ENCODE data around the gene GRID2. TPM values are rescaled to one million over a fixed set of nuclear protein-coding genes. Genes with fewer than 3 reads are reported as not detected.

The GRID2 gene
- total RNA-seq, 1 experiment from 2014 or later = not detected

DNA sequence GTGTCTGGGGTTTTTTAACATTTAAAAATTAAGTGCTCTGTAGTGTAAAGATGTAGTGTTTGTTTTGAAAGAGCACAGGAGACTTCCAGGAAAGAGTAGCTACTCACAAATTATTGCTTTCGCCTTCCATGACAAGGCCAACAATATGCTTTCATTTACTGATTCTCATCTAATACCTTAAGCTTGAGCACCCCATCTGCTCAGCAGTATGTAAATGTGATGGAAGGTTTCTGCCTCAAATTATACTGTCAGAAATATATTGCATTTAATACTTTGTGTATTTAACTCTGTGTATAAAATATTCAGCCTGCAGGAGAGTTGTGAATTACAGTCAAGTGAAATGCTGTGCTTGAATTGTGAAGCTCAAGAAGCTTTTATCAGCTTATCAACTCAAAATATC, 1228.5 kb downstream of the GRID2 start:
- H3K4me1 Mint-ChIP-seq (ENCODE audit: insufficient read depth, unreplicated experiment) = no peaks in the 10 kb centered on the region

DNA sequence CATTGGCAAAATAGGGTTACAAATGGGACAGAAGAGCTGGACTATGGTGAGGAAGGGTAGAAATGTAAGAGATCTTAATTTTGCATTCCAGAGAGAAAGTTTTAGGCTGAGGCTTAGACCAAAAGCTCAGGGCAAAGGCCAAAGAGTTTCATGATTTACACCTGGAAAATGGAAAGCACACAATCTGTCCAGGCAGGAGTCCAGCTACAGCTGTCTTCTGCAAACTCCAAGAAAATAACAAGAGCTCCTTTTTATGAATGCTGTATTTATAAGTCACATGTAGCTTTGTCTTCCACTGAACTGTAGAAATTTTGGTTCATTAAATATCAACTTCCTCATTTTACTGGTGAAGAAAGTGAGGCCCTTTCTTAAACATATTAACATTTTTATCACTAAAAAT, 1236.8 kb downstream of the GRID2 start:
- intact Hi-C loops (cut with micrococcal nuclease) = no loop called here
- POLR2A ChIA-PET = interaction anchor here (0.7 kb wide), 1 partner anchor 142 kb away, joined by 4 read pairs; no protein-coding TSS in a partner anchor
- H3K27ac Mint-ChIP-seq (ENCODE audit: low read depth, unreplicated experiment) = no peak overlapping the region
- peaks cover 6% of the 10 kb centered on the region for H3K4me1 Mint-ChIP-seq (ENCODE audit: insufficient read depth, unreplicated experiment)
- H3K36me3 Mint-ChIP-seq (ENCODE audit: insufficient read depth, unreplicated experiment) = no peaks in the 10 kb centered on the region
- TF ChIP-seq, protein P1, sequence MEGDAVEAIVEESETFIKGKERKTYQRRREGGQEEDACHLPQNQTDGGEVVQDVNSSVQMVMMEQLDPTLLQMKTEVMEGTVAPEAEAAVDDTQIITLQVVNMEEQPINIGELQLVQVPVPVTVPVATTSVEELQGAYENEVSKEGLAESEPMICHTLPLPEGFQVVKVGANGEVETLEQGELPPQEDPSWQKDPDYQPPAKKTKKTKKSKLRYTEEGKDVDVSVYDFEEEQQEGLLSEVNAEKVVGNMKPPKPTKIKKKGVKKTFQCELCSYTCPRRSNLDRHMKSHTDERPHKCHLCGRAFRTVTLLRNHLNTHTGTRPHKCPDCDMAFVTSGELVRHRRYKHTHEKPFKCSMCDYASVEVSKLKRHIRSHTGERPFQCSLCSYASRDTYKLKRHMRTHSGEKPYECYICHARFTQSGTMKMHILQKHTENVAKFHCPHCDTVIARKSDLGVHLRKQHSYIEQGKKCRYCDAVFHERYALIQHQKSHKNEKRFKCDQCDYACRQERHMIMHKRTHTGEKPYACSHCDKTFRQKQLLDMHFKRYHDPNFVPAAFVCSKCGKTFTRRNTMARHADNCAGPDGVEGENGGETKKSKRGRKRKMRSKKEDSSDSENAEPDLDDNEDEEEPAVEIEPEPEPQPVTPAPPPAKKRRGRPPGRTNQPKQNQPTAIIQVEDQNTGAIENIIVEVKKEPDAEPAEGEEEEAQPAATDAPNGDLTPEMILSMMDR (IDR thresholded peaks at IDR 0.05; ENCODE audit: unreplicated experiment) = no peak
- no peaks in the 10 kb centered on the region for H3K27me3 Mint-ChIP-seq (ENCODE audit: insufficient read depth, unreplicated experiment)
- DNase-seq (ENCODE audit: unreplicated experiment) = no peak
- no peak overlapping the region for H3K4me3 Mint-ChIP-seq (ENCODE audit: unreplicated experiment)
- no TSS peak for BruUV-seq (replicated peaks)
- CTCF ChIA-PET = no interaction called here
- no peaks in the 10 kb centered on the region for H3K9me3 Mint-ChIP-seq (ENCODE audit: unreplicated experiment)

More for the DNA sequence above, 1228.5 kb downstream of the GRID2 start:
- CTCF ChIA-PET = no interaction called here
- Mint-ChIP-seq H3K4me3 (ENCODE audit: unreplicated experiment) (no peak overlapping the region), H3K36me3 (ENCODE audit: insufficient read depth, unreplicated experiment) (no peaks in the 10 kb centered on the region), H3K27ac (ENCODE audit: low read depth, unreplicated experiment) (no peak overlapping the region), H3K27me3 (ENCODE audit: insufficient read depth, unreplicated experiment) (no peaks in the 10 kb centered on the region), H3K9me3 (ENCODE audit: unreplicated experiment) (no peaks in the 10 kb centered on the region)
- intact Hi-C loops (cut with micrococcal nuclease) = no loop called here
- TF ChIP-seq, protein P1 (IDR thresholded peaks at IDR 0.05; ENCODE audit: unreplicated experiment) = no peak
- POLR2A ChIA-PET = no interaction called here
- DNase-seq (ENCODE audit: unreplicated experiment) = no peak
- no TSS peak for BruUV-seq (replicated peaks)

DNA sequence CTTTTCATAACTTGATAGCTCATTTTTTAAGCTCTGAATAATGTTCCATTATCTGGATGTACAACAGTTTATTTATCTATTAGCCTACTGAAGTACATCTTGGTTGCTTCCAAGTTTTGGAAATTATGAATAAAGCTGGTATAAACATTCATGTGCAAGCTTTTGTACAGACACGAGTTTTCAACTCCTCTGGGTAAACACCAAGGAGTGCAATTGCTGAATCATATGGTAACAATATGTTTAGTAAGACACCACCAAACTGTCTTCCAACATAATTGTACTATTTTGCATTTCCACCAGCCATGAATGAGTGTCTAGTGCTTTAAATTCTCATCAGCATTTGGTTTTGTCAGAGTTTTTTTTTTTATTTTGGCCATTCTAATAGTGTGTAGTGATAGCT, 1258.1 kb downstream of the GRID2 start:
- intact Hi-C loops (cut with micrococcal nuclease) = no loop called here
- BruUV-seq (replicated peaks) = no TSS peak
- H3K4me3 Mint-ChIP-seq (ENCODE audit: unreplicated experiment) = no peak overlapping the region
- TF ChIP-seq, protein P1 (IDR thresholded peaks at IDR 0.05; ENCODE audit: unreplicated experiment) = no peak
- H3K4me1 Mint-ChIP-seq (ENCODE audit: insufficient read depth, unreplicated experiment) = no peaks in the 10 kb centered on the region
- CTCF ChIA-PET = interaction anchor here (0.6 to 1.0 kb wide), 4 partner anchors 8 to 288 kb away, joined by 3 read pairs; no protein-coding TSS in a partner anchor
- H3K9me3 Mint-ChIP-seq (ENCODE audit: unreplicated experiment) = peaks cover 9% of the 10 kb centered on the region
- no peaks in the 10 kb centered on the region for H3K36me3 Mint-ChIP-seq (ENCODE audit: insufficient read depth, unreplicated experiment)
- DNase-seq (ENCODE audit: unreplicated experiment) = no peak
- H3K27ac Mint-ChIP-seq (ENCODE audit: low read depth, unreplicated experiment) = no peak overlapping the region
- POLR2A ChIA-PET = interaction anchor here (1.1 kb wide), 1 partner anchor 11 kb away, joined by 4 read pairs; no protein-coding TSS in a partner anchor
- no peaks in the 10 kb centered on the region for H3K27me3 Mint-ChIP-seq (ENCODE audit: insufficient read depth, unreplicated experiment)

DNA sequence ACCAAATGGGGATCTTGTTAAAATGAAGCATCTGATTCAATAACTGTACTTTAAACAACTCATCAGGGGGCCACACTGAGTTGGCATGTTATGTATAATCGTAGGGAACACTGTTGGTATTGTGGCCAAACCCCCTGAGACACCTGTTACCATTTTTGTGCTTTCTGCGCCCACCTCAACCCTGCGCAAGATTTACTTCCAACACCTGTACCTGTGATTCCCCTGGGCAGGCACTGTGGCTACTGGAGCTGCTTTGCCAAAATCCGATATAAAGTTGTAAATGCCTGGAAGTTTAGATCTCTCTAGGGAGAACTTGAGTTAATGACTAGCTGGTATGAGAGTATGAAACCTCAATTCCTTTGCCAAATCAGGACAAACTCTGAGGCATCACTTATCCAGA, 1265.0 kb downstream of the GRID2 start:
- CTCF ChIA-PET = no interaction called here

More for the DNA sequence above, 1265.0 kb downstream of the GRID2 start:
- no TSS peak for BruUV-seq (replicated peaks)
- Mint-ChIP-seq H3K27ac (ENCODE audit: low read depth, unreplicated experiment) (no peak overlapping the region), H3K4me1 (ENCODE audit: insufficient read depth, unreplicated experiment) (no peaks in the 10 kb centered on the region), H3K27me3 (ENCODE audit: insufficient read depth, unreplicated experiment) (no peaks in the 10 kb centered on the region), H3K9me3 (ENCODE audit: unreplicated experiment) (no peaks in the 10 kb centered on the region), H3K4me3 (ENCODE audit: unreplicated experiment) (no peak overlapping the region), H3K36me3 (ENCODE audit: insufficient read depth, unreplicated experiment) (no peaks in the 10 kb centered on the region)
- intact Hi-C loops (cut with micrococcal nuclease) = no loop called here
- TF ChIP-seq, protein P1 (IDR thresholded peaks at IDR 0.05; ENCODE audit: unreplicated experiment) = no peak
- POLR2A ChIA-PET = interaction anchor here (0.7 kb wide), 1 partner anchor 1829 kb away, joined by 3 read pairs; no protein-coding TSS in a partner anchor
- no peak for DNase-seq (ENCODE audit: unreplicated experiment)

Measured in MCF 10A (cell line).